Calu3 (cell line): ENCODE measurements around the gene LLPH. TPM values are rescaled to one million over a fixed set of nuclear protein-coding genes. Genes with fewer than 3 reads are reported as not detected.

Experiments used
- BruUV-seq: library from RNA; stranded (reverse); fragments of 400-500 nt; replicated peaks from 2 replicates; lab custom pipeline; 2021; lab: Mats Ljungman, UMichigan
- CTCF ChIA-PET: fragments of 300-600 bp; sonication (Branson Sonifier 250); formaldehyde crosslinking; loops from one replicate; lab custom pipeline; 2022; ENCODE audit warnings: antibody characterized with exemption; lab: Charles Lee
- DNase-seq: peaks from one replicate; pipeline ENCODE4 v3.0.0; 2022
- H3K27ac Mint-ChIP-seq: one replicate; pipeline ENCODE4 v1.8.0; 2022; ENCODE audit warnings: mixed read lengths; ENCODE audit not compliant: unreplicated experiment
- H3K27me3 Mint-ChIP-seq: one replicate; pipeline ENCODE4 v1.8.0; 2022; ENCODE audit warnings: mixed read lengths; ENCODE audit not compliant: unreplicated experiment
- H3K36me3 Mint-ChIP-seq: one replicate; pipeline ENCODE4 v1.8.0; 2022; ENCODE audit warnings: mild to moderate bottlenecking, moderate library complexity, mixed read lengths; ENCODE audit not compliant: insufficient read depth, unreplicated experiment
- H3K4me1 Mint-ChIP-seq: one replicate; pipeline ENCODE4 v1.8.0; 2022; ENCODE audit warnings: mild to moderate bottlenecking, low read depth, mixed read lengths; ENCODE audit not compliant: unreplicated experiment
- H3K4me3 Mint-ChIP-seq: one replicate; pipeline ENCODE4 v1.8.0; 2022; ENCODE audit warnings: mild to moderate bottlenecking, low read depth, moderate library complexity, mixed read lengths; ENCODE audit not compliant: unreplicated experiment
- H3K9me3 Mint-ChIP-seq: one replicate; pipeline ENCODE4 v1.8.0; 2022; ENCODE audit warnings: low read depth, mixed read lengths; ENCODE audit not compliant: unreplicated experiment
- CTCF ChIP-seq: fragments of 200-600 bp; IDR thresholded peaks from one replicate; pipeline ENCODE4 v1.8.0; 2022; ENCODE audit warnings: antibody characterized with exemption; ENCODE audit not compliant: unreplicated experiment
- intact Hi-C: fragments of 100-400 bp; cut with micrococcal nuclease; formaldehyde crosslinking; loops from one replicate; pipeline ENCODE4 v1.10.0; 2022; ENCODE audit not compliant: unreplicated experiment
- total RNA-seq: library from RNA; stranded (reverse); gene quantifications from 2 replicates; pipeline ENCODE4 v1.2.3, GENCODE V29; 2022

Gene LLPH
- total RNA-seq, 1 experiment from 2014 or later = 46.6 TPM

DNA sequence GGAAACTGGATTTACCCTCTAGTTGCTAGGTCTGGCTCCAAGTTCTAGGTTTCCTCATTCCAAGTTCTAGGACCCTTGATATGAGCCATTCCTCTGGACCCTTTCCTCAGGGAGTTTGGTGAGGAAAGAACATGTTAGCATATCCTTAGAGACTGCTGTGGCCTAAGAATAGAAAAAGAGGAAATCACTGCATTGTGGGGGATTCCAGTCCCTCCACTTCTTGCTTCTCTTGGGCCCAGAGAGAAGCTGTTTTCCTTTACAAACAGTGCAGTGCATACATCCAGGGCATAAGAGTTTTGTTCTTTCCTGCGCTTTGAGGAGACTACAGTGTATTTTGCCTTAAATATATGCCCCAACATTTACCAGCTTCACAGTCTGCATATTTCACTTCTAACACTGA is 59.0 kb downstream of the LLPH start:
- no peak for DNase-seq
- no peaks in the 10 kb centered on the region for H3K36me3 Mint-ChIP-seq
- CTCF ChIA-PET = no interaction called here

DNA sequence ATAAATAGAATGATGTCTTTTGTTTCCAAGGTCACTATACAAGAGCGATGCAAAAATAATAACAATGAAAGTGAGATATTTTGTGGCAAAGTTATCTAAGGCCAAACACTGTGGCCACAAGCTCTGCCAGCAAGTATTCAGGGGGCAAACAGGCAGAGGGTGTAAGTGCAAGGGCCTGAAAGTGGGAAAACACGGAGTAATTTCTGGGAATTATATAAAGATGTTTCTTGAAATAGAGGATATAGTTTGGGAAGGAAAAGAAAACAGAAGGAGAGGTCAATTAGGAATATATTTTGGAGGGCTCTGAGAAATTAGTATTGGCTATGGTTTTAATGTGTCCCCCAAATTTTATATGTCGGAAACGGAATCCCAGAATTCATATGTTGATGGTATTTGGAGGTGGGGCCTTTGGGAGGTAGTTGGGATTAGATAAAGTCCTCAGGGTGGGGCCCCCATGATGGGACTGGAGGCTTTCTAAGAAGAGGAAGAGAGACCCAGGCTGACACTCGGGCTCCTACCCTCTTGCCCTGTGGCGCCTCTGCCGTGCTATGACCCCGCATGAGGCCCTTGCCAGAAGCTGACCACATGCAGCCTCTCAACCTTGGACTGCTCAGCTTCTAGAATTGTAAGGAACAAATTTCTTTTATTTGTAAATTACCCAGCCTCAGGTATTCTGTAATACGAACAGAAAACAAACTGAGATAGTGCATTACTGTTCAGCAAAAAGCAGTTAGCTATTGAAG is 60.0 kb downstream of the LLPH start:
- no peak for TF ChIP-seq CTCF
- H3K36me3 Mint-ChIP-seq = no peaks in the 10 kb centered on the region
- no peaks in the 10 kb centered on the region for H3K9me3 Mint-ChIP-seq
- no TSS peak for BruUV-seq
- no peak for DNase-seq
- no peak overlapping the region for H3K4me3 Mint-ChIP-seq
- peaks cover 17% of the 10 kb centered on the region for H3K4me1 Mint-ChIP-seq
- intact Hi-C loops = no loop called here
- CTCF ChIA-PET = no interaction called here
- H3K27ac Mint-ChIP-seq = no peak overlapping the region
- no peaks in the 10 kb centered on the region for H3K27me3 Mint-ChIP-seq

More for the DNA sequence above, 59.0 kb downstream of the LLPH start:
- H3K27me3 Mint-ChIP-seq = no peaks in the 10 kb centered on the region
- no peak overlapping the region for H3K4me3 Mint-ChIP-seq
- H3K4me1 Mint-ChIP-seq = peaks cover 7% of the 10 kb centered on the region
- intact Hi-C loops = no loop called here
- BruUV-seq = no TSS peak
- no peak for TF ChIP-seq CTCF
- H3K27ac Mint-ChIP-seq = no peak overlapping the region
- H3K9me3 Mint-ChIP-seq = no peaks in the 10 kb centered on the region

DNA sequence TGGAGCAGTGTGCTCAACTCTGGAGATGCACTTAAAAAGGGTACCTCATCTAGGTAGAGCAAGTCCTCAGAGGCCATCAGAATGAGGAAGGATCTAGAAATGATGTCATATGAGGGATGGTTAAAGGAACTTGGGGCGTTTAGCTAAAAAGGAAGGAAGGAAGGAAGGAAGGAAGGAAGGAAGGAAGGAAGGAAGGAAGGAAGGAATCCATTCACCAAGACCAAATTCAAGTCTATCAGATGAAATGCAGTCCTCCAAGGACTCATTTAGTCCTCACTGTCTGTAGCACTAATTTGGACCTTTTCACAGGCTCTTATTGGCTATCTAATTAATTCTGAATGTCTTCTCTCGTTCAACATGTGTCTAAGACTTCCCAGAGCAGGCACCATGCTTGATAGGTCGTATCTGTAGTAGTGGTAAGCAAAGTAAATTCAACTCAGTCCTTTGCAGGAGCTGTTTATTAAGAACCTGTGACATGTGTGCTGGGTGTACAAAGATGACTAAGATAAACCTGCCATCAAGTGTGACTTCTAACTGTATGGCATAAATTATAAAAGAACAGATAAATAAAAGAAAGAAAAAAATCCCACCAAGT is 63.5 kb downstream of the LLPH start:
- H3K36me3 Mint-ChIP-seq = no peaks in the 10 kb centered on the region
- H3K4me3 Mint-ChIP-seq = no peak overlapping the region
- intact Hi-C loops = no loop called here
- CTCF ChIA-PET = no interaction called here
- BruUV-seq = no TSS peak
- no peak for TF ChIP-seq CTCF
- peaks cover 17% of the 10 kb centered on the region for H3K4me1 Mint-ChIP-seq
- no peaks in the 10 kb centered on the region for H3K27me3 Mint-ChIP-seq
- no peaks in the 10 kb centered on the region for H3K9me3 Mint-ChIP-seq
- DNase-seq = no peak
- H3K27ac Mint-ChIP-seq = no peak overlapping the region

Other genes starting within 250 kb of the LLPH start
- gene TMBIM4, start 39.2 kb upstream of the LLPH start, total RNA-seq = 77.1 and 89.2 TPM in 2 replicates
- 7.8 and 12.0 TPM in 2 replicates for gene IRAK3, start 58.5 kb upstream of the LLPH start, total RNA-seq
- gene HELB, start 171.7 kb upstream of the LLPH start, total RNA-seq = 9.4 and 9.6 TPM in 2 replicates